ENCODE measurements around the gene GPRASP1. TPM values are rescaled to one million over a fixed set of nuclear protein-coding genes. Genes with fewer than 3 reads are reported as not detected.

GPRASP1 gene, protein sequence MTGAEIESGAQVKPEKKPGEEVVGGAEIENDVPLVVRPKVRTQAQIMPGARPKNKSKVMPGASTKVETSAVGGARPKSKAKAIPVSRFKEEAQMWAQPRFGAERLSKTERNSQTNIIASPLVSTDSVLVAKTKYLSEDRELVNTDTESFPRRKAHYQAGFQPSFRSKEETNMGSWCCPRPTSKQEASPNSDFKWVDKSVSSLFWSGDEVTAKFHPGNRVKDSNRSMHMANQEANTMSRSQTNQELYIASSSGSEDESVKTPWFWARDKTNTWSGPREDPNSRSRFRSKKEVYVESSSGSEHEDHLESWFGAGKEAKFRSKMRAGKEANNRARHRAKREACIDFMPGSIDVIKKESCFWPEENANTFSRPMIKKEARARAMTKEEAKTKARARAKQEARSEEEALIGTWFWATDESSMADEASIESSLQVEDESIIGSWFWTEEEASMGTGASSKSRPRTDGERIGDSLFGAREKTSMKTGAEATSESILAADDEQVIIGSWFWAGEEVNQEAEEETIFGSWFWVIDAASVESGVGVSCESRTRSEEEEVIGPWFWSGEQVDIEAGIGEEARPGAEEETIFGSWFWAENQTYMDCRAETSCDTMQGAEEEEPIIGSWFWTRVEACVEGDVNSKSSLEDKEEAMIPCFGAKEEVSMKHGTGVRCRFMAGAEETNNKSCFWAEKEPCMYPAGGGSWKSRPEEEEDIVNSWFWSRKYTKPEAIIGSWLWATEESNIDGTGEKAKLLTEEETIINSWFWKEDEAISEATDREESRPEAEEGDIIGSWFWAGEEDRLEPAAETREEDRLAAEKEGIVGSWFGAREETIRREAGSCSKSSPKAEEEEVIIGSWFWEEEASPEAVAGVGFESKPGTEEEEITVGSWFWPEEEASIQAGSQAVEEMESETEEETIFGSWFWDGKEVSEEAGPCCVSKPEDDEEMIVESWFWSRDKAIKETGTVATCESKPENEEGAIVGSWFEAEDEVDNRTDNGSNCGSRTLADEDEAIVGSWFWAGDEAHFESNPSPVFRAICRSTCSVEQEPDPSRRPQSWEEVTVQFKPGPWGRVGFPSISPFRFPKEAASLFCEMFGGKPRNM (N-terminal part only)
- 5.0 TPM for total RNA-seq
- long read RNA-seq, partial matches to known transcripts = 2 of 3 reads
- long read RNA-seq, other reads (novel, unspliced or antisense) = 1 of 3 reads

DNA sequence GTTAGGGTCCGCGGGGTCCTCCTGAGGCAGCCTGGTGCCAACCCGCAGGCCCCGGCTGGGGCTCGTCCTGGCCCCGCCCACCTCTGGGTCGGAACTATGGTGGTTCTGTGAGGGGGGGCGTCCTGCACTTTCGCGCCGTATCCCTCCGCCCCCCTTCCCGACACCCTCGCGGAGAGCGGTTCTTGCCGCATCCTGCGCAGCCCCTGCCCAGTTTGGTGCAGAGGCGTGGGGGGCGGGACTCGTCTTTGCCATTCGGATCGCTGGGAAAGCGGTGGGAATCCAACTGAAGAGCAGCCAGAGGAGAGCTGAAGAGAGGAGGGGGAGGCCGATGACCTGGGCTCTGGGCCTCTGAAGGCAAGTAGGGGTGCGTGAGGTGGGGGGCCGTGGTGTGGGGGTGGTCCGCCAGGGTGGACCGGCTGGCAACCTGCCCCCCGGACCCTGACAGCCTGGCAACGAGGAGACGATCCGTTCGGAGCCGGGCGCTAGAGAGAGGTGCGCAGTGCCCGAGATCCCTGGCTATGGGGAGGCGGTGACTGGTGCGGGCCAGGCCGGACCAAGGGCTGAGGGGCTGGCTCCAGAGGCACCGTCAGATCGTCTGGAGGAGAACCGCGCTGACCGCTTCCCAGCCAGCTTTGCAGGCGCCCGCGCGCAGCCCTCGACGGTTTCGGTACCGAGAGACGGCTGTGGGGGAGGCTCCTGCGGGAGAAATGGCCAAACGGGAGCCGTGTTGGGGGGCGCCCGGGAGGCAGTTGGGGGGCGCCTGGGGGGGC is at the start of gene GPRASP1:
GPRASP1 (plus strand) TSS at position 242 of the 770 bp plus-strand sequence. CDS start 2,431 bp downstream, outside the sequence.
- H3K4me1 ChIP-seq = no peaks in the 10 kb centered on the region
- ATAC-seq = peak; percentile 81 to 85
- no peaks in the 10 kb centered on the region for H3K27me3 ChIP-seq (ENCODE audit: low read depth)
- peak; percentile 57 for DNase-seq
- H3K9me3 ChIP-seq = no peaks in the 10 kb centered on the region
- no peaks in the 10 kb centered on the region for H3K36me3 ChIP-seq
- H3K27ac ChIP-seq = peak within 1 kb of the TSS; percentile 46
- H3K4me3 ChIP-seq = peak within 1 kb of the TSS; percentile 61
- intact Hi-C loops (cut with DNase I) = no loop called here
- TF ChIP-seq, protein P1, sequence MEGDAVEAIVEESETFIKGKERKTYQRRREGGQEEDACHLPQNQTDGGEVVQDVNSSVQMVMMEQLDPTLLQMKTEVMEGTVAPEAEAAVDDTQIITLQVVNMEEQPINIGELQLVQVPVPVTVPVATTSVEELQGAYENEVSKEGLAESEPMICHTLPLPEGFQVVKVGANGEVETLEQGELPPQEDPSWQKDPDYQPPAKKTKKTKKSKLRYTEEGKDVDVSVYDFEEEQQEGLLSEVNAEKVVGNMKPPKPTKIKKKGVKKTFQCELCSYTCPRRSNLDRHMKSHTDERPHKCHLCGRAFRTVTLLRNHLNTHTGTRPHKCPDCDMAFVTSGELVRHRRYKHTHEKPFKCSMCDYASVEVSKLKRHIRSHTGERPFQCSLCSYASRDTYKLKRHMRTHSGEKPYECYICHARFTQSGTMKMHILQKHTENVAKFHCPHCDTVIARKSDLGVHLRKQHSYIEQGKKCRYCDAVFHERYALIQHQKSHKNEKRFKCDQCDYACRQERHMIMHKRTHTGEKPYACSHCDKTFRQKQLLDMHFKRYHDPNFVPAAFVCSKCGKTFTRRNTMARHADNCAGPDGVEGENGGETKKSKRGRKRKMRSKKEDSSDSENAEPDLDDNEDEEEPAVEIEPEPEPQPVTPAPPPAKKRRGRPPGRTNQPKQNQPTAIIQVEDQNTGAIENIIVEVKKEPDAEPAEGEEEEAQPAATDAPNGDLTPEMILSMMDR (IDR thresholded peaks at IDR 0.05) = no peak

DNA sequence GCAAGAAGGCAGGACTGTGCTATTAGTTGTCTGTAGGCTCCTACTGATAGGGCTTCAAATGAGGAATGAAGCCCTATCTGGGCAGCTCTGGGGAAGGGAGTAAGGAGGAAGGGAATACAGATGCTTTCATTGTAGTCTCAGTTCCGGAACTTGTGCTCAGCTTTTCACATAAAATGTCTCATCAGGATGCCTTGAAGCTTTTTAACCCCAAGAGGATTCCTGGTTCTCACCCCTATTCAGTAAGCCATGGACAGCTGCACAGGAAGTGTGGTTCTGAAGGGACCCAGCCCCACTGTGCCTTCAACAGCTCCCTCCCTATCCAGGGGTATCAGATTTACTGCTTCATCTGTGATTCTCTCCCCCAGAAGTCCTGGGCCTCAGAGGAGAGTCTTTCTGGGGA is 47.0 kb upstream of the GPRASP1 start:
- TF ChIP-seq, protein P1 (IDR thresholded peaks at IDR 0.05) = no peak
- no peak for ATAC-seq
- intact Hi-C loops (cut with DNase I) = no loop called here

DNA sequence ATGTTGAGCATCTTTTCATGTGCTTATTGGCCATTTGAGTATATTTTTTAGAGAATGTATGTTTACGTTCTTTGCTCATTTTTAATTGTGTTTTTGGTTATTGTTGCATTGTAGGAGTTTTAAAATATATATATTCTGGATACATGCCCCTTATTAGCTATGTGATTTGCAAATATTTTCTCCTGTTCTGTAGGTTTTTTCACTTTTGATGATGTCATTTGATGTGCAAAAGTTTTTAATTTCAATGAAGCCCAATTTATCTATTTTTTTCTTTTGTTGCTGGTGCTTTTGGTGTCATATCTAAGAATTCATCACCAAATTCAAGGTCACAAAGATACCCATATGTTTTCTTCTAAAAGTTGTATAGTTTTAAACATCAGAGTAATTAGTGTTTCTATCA is 45.2 kb upstream of the GPRASP1 start:
- Histone ChIP-seq H3K27ac (no peak overlapping the region), H3K4me3 (no peak overlapping the region), H3K36me3 (no peaks in the 10 kb centered on the region), H3K27me3 (ENCODE audit: low read depth) (no peaks in the 10 kb centered on the region), H3K4me1 (no peaks in the 10 kb centered on the region), H3K9me3 (no peaks in the 10 kb centered on the region)
- TF ChIP-seq, protein P1 (IDR thresholded peaks at IDR 0.05) = no peak
- intact Hi-C loops (cut with DNase I) = no loop called here
- ATAC-seq (no peak), DNase-seq (no peak)

More for the DNA sequence above, 47.0 kb upstream of the GPRASP1 start:
- Histone ChIP-seq H3K4me3 (no peak overlapping the region), H3K9me3 (no peaks in the 10 kb centered on the region), H3K36me3 (no peaks in the 10 kb centered on the region), H3K27ac (no peak overlapping the region), H3K4me1 (no peaks in the 10 kb centered on the region), H3K27me3 (ENCODE audit: low read depth) (no peaks in the 10 kb centered on the region)
- DNase-seq = no peak

DNA sequence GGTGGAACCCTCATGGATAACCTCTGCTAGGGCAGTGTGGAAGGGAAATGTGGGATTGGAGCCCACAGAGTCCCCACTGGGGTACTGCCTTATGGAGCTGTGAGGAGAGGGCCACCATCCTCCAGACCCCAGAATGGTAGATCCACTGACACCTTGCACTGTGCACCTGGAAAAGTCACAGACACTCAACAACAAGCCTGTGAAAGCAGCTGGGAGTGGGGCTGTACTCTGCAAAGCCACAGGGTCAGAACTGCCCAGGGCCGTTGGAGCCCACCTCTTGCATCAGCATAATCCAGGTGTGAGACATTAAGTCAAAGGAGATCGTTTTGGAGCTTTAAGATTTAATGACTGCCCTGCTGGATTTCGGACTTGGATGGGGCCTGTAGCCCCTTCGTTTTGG is 40.4 kb upstream of the GPRASP1 start:
- Histone ChIP-seq H3K27me3 (ENCODE audit: low read depth) (no peaks in the 10 kb centered on the region), H3K9me3 (no peaks in the 10 kb centered on the region), H3K4me3 (no peak overlapping the region), H3K27ac (no peak overlapping the region), H3K4me1 (no peaks in the 10 kb centered on the region), H3K36me3 (no peaks in the 10 kb centered on the region)
- intact Hi-C loops (cut with DNase I) = no loop called here
- no peak for DNase-seq
- no peak for ATAC-seq
- TF ChIP-seq, protein P1 (IDR thresholded peaks at IDR 0.05) = no peak

Measured in lower lobe of right lung (tissue), 2 donors.